ENCODE results near the gene DAW1.
A peak's percentile ranks its signal among the peaks of the same experiment; 100 is the strongest.

The DAW1 gene

DNA sequence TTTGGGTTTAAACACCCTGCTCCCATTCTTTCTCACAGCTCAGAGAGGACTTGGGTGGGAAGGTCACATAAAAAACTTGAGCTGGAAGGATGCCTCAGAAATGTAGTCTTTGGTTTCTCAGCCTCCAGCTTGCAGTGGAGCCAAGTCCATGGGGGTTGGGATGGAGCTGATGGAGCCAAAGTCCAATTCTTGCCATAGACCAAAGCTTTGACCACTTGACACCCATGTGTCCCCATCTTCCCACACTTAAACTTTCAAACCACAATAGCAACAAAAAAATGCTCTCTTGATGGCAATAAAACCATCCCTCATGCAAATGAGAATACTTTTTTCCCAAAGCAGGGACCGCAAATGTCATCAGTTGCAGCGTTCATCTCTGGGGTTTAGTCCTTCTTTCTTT, 14.7 kb upstream of the DAW1 start:
- POLR2A ChIA-PET: no interaction called here
- CTCF ChIA-PET: no interaction called here
- DNase-seq (ENCODE audit: extremely low spot score): no peak
- TF ChIP-seq BHLHE40 (IDR thresholded peaks at IDR 0.05; ENCODE audit: borderline replicate concordance) (no peak), NFRKB (IDR thresholded peaks at IDR 0.05) (no peak), ZNF384 (IDR thresholded peaks at IDR 0.05) (no peak), LEF1 (IDR thresholded peaks at IDR 0.05; ENCODE audit: borderline replicate concordance) (no peak), SP1 (IDR thresholded peaks at IDR 0.05) (no peak), HDGF (IDR thresholded peaks at IDR 0.05; ENCODE audit: borderline replicate concordance) (no peak), FOXK2 (IDR thresholded peaks at IDR 0.05) (no peak)
- TF ChIP-seq, protein P1, sequence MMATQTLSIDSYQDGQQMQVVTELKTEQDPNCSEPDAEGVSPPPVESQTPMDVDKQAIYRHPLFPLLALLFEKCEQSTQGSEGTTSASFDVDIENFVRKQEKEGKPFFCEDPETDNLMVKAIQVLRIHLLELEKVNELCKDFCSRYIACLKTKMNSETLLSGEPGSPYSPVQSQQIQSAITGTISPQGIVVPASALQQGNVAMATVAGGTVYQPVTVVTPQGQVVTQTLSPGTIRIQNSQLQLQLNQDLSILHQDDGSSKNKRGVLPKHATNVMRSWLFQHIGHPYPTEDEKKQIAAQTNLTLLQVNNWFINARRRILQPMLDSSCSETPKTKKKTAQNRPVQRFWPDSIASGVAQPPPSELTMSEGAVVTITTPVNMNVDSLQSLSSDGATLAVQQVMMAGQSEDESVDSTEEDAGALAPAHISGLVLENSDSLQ (IDR thresholded peaks at IDR 0.05): no peak

DNA sequence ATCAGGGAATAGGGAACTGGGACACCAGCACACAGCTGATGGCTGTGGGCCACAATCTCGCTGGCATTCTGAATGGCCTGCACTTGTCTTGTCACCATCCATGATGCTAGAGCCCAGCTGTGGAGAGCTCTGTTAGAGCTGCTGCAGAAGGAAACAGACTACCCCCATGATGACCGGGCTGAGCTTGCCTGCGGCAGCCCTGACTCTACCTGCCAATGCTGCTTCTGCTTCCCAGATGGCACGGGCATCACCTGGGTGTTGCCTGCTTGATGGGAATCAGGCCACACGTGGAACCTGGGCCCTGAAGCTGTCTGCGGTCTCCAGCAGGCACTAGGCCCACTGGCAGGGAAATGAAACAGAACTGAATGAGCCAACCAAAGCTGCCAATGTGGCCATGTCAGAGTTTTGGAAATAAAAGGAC, 11.2 kb upstream of the DAW1 start:
- CTCF ChIA-PET: no interaction called here

DNA sequence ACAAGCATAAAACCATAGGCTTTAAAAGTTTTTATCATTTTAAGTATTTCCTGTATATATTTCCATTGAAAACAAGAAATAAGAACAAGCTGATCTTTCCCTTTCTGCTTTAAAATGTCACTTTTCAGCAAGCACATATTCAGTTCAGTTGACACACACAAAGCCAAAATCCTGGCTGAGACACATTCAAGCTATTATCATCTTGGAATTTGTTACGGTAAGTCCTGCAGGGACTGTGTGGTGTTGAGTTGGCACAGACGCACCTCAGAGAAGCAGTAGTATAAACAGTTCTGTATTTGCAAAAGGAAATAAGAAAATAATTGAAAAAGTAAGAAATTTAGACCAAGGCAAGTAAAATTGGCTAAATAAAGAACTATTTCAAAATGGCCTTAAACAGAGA, 10.4 kb upstream of the DAW1 start:
- CTCF ChIA-PET: no interaction called here
- no peak for DNase-seq (ENCODE audit: extremely low spot score)
- TF ChIP-seq FOXK2 (IDR thresholded peaks at IDR 0.05) (no peak), LEF1 (IDR thresholded peaks at IDR 0.05; ENCODE audit: borderline replicate concordance) (no peak), FOXM1 (IDR thresholded peaks at IDR 0.05; ENCODE audit: borderline replicate concordance) (no peak), SP1 (IDR thresholded peaks at IDR 0.05) (no peak), FOXA1 (IDR thresholded peaks at IDR 0.05) (no peak), NFRKB (IDR thresholded peaks at IDR 0.05) (no peak), HDGF (IDR thresholded peaks at IDR 0.05; ENCODE audit: borderline replicate concordance) (no peak), TARDBP (IDR thresholded peaks at IDR 0.05) (no peak), ZNF384 (IDR thresholded peaks at IDR 0.05) (no peak), ELF4 (IDR thresholded peaks at IDR 0.05) (no peak), BHLHE40 (IDR thresholded peaks at IDR 0.05; ENCODE audit: borderline replicate concordance) (no peak), ARNT (IDR thresholded peaks at IDR 0.05) (no peak), SUZ12 (IDR thresholded peaks at IDR 0.05) (no peak), L3MBTL2 (conservative IDR thresholded peaks at IDR 0.05) (no peak), CTBP1 (IDR thresholded peaks at IDR 0.05; ENCODE audit: borderline replicate concordance) (no peak)
- TF ChIP-seq, protein P1 (IDR thresholded peaks at IDR 0.05): no peak
- POLR2A ChIA-PET: no interaction called here

More for the DNA sequence above, 11.2 kb upstream of the DAW1 start:
- no peak for DNase-seq (ENCODE audit: extremely low spot score)
- TF ChIP-seq TARDBP (IDR thresholded peaks at IDR 0.05) (no peak), LEF1 (IDR thresholded peaks at IDR 0.05; ENCODE audit: borderline replicate concordance) (no peak), L3MBTL2 (conservative IDR thresholded peaks at IDR 0.05) (no peak), BHLHE40 (IDR thresholded peaks at IDR 0.05; ENCODE audit: borderline replicate concordance) (no peak), FOXK2 (IDR thresholded peaks at IDR 0.05) (no peak), FOXA1 (IDR thresholded peaks at IDR 0.05) (no peak), NFRKB (IDR thresholded peaks at IDR 0.05) (no peak), ARNT (IDR thresholded peaks at IDR 0.05) (no peak), ELF4 (IDR thresholded peaks at IDR 0.05) (no peak), ZNF384 (IDR thresholded peaks at IDR 0.05) (no peak), SUZ12 (IDR thresholded peaks at IDR 0.05) (no peak), SP1 (IDR thresholded peaks at IDR 0.05) (no peak), HDGF (IDR thresholded peaks at IDR 0.05; ENCODE audit: borderline replicate concordance) (no peak), CTBP1 (IDR thresholded peaks at IDR 0.05; ENCODE audit: borderline replicate concordance) (no peak)
- TF ChIP-seq, protein P1 (IDR thresholded peaks at IDR 0.05): no peak
- POLR2A ChIA-PET: no interaction called here

DNA sequence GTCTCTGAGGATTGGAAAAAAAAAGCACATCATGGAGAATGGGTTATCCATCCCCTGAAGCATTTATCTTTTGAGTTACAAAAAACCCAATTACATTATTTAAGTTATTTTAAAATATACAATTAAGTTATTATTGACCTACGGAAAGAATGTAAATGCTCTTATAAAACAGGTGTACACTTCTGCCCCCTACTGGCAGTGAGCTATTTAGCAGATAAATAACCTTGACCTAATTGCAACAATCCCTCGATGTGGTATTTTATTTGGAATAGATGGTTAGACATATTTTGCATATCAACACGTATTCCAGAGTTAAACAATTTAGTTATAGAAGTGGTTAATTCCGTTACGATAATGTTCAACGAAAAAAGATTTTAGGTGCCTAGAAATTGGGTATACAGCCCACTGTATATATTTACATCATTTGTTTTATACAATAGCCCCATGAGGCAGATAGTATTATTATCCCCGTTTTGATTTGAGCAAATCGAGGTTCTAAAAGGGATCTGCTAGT, 9.1 kb upstream of the DAW1 start:
- no peak for TF ChIP-seq FOXM1 (IDR thresholded peaks at IDR 0.05; ENCODE audit: borderline replicate concordance)
- TF ChIP-seq ELF4 (IDR thresholded peaks at IDR 0.05): no peak
- no peak for TF ChIP-seq FOXA1 (IDR thresholded peaks at IDR 0.05)
- no peak for TF ChIP-seq TARDBP (IDR thresholded peaks at IDR 0.05)
- TF ChIP-seq FOXK2 (IDR thresholded peaks at IDR 0.05): no peak
- no peak for TF ChIP-seq L3MBTL2 (conservative IDR thresholded peaks at IDR 0.05)
- no peak for TF ChIP-seq NFRKB (IDR thresholded peaks at IDR 0.05)
- TF ChIP-seq BHLHE40 (IDR thresholded peaks at IDR 0.05; ENCODE audit: borderline replicate concordance): no peak
- no peak for TF ChIP-seq SUZ12 (IDR thresholded peaks at IDR 0.05)
- no peak for TF ChIP-seq HDGF (IDR thresholded peaks at IDR 0.05; ENCODE audit: borderline replicate concordance)
- TF ChIP-seq LEF1 (IDR thresholded peaks at IDR 0.05; ENCODE audit: borderline replicate concordance): no peak
- peak; percentile 30 for DNase-seq (ENCODE audit: extremely low spot score)
- CTCF ChIA-PET: interaction anchor here (0.7 to 2.0 kb wide), 6 partner anchors 8 to 330 kb away, joined by 3 to 7 read pairs (median 5); no protein-coding TSS in a partner anchor
- POLR2A ChIA-PET: no interaction called here

DNA sequence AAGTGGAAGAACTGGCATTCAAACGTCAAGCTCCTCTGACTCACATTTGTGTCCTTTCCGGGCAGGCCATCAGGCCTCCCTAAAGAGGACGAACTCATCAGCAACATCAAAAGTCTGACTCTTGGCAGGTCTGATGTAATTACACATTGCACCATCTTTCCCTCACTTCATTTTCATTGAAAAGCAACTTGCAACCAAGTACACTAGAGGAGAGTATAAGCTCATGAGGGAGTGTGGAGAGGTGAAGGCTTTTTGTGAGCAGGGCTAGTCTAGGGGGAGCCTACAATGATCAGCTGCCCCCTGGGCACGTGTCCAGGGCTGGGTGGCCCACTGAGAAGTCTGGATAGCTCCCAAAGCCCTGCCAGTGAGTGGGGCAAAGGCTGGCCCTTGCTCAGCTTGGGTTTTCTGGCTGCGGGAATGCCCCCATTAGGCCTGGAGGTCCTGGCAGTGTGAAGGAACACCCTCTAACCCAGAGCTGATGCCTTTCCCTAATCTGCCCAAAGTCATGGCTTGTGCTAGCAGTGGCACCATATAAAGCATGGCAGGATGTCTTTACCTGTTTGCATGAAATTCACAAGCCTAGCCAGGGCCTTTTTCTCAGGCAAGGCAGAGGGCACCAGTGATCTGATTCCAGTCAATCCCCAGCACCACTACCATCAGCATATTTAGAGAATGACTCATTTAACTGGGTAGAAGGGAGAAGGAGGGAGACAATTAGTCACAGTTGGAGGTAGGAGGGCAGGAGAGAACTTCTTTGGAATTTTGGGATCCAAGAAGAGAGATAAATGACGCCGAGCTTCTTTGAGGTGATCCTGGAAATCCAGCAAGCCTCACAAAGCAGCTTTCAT, 8.5 kb upstream of the DAW1 start:
- POLR2A ChIA-PET: no interaction called here
- TF ChIP-seq FOXM1 (IDR thresholded peaks at IDR 0.05; ENCODE audit: borderline replicate concordance) (no peak), ARNT (IDR thresholded peaks at IDR 0.05) (no peak), HDGF (IDR thresholded peaks at IDR 0.05; ENCODE audit: borderline replicate concordance) (no peak), NFRKB (IDR thresholded peaks at IDR 0.05) (no peak), FOXK2 (IDR thresholded peaks at IDR 0.05) (no peak), SUZ12 (IDR thresholded peaks at IDR 0.05) (no peak), SP1 (IDR thresholded peaks at IDR 0.05) (no peak), ZNF384 (IDR thresholded peaks at IDR 0.05) (no peak), CTBP1 (IDR thresholded peaks at IDR 0.05; ENCODE audit: borderline replicate concordance) (no peak), TARDBP (IDR thresholded peaks at IDR 0.05) (no peak), BHLHE40 (IDR thresholded peaks at IDR 0.05; ENCODE audit: borderline replicate concordance) (no peak), ELF4 (IDR thresholded peaks at IDR 0.05) (no peak), FOXA1 (IDR thresholded peaks at IDR 0.05) (no peak), LEF1 (IDR thresholded peaks at IDR 0.05; ENCODE audit: borderline replicate concordance) (no peak), L3MBTL2 (conservative IDR thresholded peaks at IDR 0.05) (no peak)
- TF ChIP-seq, protein P1 (IDR thresholded peaks at IDR 0.05): no peak
- no peak for DNase-seq (ENCODE audit: extremely low spot score)
- CTCF ChIA-PET: interaction anchor here (0.7 to 2.0 kb wide), 5 partner anchors 9 to 331 kb away, joined by 3 to 7 read pairs (median 6); no protein-coding TSS in a partner anchor

Measured in HEK293T (cell line).